GM10847 (cell line): ENCODE data around the gene STK32B.

ENCODE experiments used
- POLR2A ChIP-seq: IDR thresholded peaks from 2 replicates; pipeline ENCODE4 v1.6.1; 2011; ENCODE audit not compliant: insufficient read length; ENCODE audit errors: extremely low read depth

STK32B gene

DNA sequence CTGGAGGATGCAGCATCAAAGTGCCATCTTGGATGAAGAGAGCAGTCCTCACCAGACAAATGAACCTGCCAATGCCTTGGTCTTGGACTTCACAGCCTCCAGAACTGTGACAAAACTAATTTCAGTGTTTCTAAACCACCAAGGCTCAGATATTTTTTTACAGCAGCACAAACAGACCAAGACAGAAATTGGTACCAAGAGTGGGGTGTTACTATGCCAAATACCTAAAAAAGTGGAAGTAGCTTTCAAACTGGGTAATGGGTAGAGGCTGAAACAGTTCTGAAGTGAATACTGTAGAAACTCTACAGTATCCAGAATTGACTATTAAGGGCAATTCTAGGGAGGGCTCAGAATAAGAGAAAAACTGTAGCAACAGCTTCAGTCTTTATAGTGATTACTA, 170.8 kb downstream of the STK32B start:
- TF ChIP-seq POLR2A, result no peak

DNA sequence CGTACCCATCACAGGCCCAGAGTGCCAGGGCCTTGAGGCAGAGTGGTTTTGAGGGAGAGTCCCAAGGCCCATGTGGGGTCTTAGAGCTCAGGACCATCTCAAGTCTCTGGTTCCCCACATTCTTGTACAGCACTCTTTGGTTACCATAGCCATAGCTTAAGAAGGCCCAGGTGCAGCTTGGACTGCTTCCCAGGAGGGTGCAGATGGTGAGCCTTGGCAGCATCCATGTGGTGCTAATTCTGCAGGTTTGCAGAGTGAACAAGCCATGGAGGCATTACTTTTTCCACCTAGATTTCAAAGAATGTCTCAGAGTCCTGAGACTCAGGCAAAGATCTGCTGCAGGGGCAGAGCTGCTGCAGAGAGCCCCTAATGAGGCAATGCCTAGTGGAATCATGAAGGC, 171.7 kb downstream of the STK32B start:
- TF ChIP-seq POLR2A, result no peak

DNA sequence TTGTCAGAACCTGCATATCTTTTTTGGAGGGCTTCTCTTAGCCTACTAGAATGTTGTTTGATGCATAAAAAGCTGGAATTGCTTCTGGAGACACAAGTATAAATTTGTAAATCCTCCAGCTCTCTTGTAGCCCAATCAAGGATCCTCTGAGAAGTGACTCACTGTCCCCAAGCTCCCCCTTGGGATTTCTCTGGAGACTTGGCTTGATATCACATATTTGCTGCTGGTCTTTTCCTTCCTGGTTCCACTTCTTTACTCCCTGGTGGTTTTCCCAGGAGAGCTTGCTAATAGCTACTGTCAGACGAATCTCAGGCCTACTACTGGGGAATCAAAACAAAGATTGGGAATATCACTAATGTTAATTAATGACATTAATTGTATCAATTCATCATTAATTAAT, 173.1 kb downstream of the STK32B start:
- TF ChIP-seq POLR2A, result no peak

DNA sequence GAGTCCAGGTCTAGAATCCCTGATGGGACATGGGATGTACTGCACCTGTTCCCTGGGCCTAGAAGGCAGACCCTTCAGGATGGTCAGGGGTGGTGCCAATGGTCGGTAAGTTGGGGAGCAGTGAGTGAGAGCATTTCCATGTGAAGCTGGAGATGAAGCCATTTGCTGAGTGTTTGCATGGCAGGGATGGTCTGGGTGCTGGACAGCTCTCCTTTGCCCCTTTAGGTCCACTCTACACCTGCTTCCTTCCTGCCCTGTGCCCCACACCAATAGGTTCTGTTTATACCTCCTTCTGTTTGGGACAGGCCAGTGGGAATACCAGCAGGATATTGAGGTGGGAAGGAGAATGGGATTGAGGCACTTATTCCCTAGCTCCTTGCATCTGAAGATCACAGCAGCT, 181.3 kb downstream of the STK32B start:
- no peak for TF ChIP-seq POLR2A

DNA sequence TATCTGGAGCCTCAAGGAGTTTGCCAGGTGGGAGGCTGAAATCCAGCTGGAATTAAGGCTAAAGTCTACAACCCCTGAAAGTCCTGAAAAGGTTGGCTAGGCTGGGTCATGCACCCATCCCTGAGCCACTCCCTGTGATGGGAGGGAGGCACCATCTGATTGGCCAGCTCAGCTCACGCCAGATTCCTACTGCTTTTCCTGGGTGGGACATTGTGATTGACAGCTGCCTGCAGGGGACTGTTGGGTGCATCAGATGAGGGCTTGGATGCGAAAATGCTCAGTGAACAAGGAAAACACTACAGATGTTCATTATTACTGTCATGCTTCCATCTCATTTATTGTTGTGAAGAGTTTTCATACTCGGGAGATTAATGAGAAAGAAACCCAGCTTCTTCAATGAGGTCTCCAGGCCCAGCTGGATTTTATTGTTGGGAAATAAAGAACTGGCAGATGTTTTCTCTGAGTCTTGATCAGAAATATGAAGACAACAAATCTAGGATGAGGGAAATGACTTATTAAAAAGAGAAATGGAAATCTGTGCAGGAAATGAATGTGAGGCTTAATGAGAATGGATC, 185.9 kb downstream of the STK32B start:
- TF ChIP-seq POLR2A, result no peak

DNA sequence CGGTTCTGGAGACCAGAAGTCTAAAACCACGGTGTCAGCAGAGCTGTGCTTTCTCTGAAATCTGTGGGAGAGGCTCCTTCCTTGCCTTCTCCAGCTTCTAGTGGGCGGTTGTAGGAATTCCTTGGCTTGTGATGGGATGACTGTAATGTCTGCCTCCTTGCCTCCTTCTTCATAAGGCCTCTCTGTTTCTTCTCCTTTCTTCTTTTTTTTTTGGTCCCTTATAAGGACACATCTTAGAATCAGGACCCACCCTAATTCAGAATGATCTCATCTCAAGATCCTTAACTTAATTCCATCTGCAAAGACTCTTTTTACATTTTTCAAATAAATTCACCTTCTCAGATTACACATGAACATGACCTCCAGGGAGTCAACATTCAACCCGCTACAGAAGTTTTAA, 186.9 kb downstream of the STK32B start:
- TF ChIP-seq POLR2A, result no peak

DNA sequence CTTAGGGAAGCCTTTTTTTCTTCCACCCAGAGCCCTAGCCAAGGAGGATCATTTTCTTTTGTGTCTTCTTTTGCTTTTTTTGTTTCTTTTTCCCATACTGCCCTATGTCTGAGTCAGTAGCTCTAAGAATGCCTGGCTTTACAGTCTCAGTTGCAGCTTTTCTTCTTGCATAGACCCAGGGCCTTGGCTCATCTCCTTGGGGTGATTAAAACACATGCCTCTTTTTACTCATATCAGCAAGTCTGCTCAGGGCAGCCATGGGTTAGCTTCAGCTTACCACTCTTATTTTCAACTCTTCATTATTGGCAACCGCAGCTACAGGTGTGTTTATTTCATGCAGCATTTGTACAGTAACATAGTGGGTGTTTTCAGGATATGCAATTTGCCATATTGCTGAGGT, 196.5 kb downstream of the STK32B start:
- TF ChIP-seq POLR2A, result no peak

DNA sequence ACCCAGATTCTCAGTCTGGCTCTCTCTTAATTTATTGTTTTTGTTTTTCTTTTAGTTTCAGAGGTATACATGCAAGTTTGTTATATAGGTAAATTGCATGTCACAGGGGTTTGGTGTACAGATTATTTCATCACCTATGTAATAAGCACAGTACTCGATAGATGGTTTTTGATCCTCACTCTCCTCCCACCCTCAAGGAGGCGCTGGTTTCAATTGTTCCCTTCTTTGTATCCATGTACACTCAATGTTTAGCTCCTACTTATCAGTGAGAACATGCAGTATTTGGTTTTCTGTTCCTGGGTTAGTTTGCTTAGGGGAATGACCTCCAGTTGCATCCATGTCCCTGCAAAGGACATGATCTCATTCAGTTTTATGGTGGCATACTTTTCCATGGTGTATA, 198.4 kb downstream of the STK32B start:
- TF ChIP-seq POLR2A, result no peak

DNA sequence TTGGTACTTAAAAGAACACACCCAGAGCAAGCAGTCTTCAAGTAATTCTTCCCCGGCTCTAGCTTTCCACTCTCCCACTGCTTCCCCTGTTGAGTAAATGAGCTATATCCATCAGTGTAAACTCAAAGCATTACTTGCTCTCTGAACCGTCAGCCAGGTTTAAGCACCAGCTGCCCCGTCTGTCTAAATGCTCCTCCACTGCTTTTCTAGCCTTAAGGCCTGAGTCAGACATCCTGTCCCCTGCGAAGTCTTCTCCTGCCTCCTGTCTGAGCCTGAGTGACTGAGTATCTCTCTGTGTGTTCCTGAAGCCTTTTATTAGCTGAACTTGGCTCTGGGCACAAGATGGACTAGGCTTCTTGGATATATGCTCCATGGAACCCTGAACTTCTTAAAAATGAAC, 205.1 kb downstream of the STK32B start:
- no peak for TF ChIP-seq POLR2A

DNA sequence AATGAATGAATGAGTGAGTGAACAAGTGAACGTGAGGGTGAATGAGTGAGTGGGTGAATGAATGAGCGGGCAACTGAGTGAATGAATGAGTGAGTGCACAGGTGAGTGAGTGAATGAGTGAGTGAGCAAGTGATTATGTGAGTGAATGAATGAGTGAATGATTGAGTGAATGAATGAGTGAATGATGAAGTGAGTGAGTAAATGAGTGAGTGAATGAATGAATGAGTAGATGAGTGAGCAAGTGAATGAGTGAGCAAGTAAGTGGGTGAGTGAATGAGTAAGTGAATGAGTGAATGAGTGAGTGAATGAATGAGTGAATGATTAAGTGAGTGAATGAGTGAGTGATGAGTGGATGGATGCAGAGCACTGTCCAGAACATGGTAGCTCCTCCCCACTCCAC, 205.8 kb downstream of the STK32B start:
- no peak for TF ChIP-seq POLR2A

DNA sequence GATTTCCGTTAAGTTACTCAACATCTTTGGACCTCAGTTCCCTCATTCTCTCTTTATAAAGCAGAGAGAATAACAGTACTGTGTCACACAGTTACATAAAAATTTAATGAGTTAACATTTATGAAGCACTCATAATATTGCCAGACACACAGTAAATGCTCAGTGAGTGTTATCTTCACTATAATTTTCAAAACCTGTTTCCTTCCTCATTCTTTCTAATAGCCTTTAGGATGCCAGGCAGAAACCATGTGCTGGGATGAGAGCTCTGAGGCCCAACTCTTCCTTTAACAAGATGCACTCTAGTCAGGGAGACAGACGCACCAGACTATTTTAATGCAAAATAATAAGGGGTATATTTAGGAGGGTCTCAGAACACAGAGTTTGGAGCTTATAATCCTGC, 208.2 kb downstream of the STK32B start:
- no peak for TF ChIP-seq POLR2A

DNA sequence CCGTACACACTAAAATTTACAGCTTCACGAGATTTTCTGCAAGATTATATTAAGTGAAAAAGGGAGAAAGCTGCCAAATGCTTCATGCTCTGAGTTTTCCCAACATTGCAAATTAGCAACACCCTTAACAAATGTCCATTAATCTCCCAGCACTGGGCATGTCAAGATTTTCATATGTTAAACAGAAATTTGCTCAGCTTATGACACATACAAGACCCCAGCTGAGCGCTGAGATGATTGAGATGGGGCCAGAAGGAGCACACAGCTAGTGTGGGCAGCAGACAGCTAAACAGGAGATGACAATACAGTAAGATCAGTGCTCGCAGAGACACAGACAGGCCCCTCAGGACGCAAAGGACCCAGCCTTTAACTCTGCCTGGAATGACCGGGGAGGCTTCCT, 208.8 kb downstream of the STK32B start:
- TF ChIP-seq POLR2A, result no peak

DNA sequence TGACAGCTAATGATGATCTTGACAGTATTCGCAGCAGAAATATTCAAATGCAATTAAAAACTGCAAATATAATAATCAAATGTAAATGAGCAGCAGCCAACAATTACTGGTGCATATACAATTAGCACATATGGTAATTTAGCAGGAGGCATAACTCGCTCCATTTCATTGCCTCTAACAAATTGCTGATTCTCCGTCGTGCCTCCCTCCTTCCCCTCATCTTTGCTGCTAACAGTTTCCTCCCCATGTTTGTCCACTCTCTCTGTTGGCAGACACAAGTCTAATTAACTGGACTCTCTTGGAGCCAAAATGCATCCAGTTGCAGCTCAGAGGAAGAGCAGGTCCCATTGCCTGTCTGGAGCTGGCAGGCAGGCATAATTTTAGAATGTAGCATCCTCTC, 210.6 kb downstream of the STK32B start:
- no peak for TF ChIP-seq POLR2A

DNA sequence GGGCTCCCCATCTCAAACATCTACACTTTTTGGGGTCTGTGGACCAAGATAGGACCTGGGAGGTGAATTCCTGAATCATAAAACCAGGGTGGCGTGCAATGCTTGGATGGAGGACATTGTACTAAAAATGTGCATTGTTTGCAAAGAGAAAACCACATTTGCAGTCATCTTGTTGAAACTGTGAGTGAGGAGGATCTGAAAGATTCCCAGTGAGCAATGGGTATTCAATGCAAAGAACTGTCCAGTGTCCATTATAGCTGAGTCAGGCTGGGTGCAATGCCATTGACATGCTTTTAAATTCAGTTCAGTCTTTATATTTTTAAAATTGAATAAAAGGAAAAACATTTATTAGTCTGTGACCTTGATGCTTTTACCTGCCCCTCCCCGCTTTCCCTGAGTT, 215.7 kb downstream of the STK32B start:
- TF ChIP-seq POLR2A, result no peak

DNA sequence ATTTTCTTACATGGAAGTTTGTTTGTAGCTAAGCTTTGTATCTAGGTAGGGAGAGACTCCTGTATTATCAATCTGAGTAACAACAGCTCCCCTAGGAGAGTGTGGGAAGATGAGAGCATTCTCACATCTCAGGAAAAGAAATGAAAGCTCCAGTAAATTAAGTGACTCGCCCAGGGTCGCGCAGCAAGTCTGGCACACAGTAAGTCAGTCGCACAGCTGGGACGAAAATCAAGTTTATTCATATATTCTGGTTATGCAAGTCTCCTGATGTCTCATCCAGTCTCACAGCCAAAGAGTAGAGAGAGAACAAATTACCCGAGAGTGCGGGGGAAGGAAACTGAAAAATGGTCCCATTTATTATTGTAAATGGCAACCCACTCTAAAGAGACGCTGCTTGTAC, 216.1 kb downstream of the STK32B start:
- TF ChIP-seq POLR2A, result no peak

DNA sequence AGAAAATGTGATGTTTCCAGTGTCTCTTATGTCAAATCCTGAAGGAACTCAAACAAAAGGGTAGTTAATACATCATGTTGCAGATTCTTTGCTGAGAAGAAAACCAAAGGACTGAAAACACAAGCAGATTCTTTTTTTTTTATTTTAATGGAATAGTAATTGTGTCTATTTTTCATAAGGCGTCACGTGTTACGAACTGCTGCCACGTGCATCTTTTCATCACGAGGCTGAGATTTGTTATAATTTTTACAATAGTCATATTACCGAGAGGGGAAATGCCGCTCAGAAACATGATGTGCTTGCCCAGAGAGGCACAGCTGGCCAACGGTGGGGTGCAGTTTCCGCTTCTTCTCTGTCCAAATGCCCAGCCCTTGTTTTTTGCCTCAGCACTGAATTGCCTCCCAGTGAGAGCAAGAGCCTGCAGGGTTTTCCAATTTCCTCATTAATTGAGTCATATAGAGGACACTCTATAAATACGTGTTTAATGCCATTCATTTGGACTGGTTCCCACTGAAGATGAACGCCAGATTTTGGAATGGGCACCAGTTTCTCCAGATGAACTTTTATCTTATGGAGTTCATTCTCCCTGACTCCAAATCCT, 225.3 kb downstream of the STK32B start:
- no peak for TF ChIP-seq POLR2A

DNA sequence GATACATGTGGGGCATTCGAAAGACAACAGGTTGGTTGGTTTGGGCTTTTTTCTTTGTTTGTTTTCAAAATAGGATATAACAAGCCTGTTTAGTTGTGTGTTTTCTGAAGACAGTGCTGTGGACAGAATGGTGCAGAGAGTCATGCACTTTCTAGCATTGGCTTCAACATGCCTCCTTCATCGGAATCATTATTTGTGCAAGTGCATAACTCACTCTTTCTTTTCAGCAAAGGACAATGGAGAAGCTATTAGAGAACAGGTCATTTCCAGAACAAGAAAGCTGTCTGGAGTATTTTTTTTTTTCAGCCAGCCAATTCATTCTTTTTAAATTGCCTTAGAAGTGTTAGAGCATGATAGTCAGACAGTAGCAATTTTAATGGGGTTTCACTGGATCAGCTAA, 225.8 kb downstream of the STK32B start:
- TF ChIP-seq POLR2A, result no peak
